Activated T-cell treated with anti-CD3 and anti-CD28 coated beads for 48 hours (primary cell): ENCODE results near the gene TRPM5.

Experiments used
- DNase-seq: peaks from one replicate; pipeline ENCODE4 v3.0.0-alpha.2; 2020; ENCODE audit warnings: low read depth

The TRPM5 gene

DNA sequence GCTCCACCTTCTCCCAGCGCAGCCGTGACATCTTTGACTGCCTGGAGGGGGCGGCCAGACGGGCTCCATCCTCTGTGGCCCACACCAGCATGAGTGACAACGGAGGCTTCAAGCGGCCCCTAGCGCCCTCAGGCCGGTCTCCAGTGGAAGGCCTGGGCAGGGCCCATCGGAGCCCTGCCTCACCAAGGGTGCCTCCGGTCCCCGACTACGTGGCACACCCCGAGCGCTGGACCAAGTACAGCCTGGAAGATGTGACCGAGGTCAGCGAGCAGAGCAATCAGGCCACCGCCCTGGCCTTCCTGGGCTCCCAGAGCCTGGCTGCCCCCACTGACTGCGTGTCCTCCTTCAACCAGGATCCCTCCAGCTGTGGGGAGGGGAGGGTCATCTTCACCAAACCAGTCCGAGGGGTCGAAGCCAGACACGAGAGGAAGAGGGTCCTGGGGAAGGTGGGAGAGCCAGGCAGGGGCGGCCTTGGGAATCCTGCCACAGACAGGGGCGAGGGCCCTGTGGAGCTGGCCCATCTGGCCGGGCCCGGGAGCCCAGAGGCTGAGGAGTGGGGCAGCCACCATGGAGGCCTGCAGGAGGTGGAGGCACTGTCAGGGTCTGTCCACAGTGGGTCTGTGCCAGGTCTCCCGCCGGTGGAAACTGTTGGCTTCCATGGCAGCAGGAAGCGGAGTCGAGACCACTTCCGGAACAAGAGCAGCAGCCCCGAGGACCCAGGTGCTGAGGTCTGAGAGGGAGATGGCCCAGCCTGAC, 41.2 kb downstream of the TRPM5 start:
- DNase-seq, result no peak

DNA sequence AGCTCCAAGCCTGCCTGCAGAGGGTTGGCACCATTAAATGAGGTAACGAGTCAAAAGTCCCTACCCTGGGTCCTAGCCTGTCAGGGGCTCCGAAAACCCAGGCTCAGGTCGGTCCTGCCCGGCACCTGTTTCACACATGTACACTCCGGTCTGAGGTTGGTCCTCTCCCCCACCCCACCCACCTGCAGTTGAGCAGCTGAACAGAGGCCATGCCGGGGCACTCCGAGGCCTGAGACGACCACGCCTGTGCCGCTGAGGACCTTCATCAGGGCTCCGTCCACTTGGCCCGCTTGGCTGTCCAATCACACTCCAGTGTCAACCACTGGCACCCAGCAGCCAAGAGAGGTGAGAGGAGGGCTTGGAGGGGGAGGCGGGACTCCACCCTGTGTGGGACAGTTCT, 42.2 kb downstream of the TRPM5 start:
- no peak for DNase-seq

DNA sequence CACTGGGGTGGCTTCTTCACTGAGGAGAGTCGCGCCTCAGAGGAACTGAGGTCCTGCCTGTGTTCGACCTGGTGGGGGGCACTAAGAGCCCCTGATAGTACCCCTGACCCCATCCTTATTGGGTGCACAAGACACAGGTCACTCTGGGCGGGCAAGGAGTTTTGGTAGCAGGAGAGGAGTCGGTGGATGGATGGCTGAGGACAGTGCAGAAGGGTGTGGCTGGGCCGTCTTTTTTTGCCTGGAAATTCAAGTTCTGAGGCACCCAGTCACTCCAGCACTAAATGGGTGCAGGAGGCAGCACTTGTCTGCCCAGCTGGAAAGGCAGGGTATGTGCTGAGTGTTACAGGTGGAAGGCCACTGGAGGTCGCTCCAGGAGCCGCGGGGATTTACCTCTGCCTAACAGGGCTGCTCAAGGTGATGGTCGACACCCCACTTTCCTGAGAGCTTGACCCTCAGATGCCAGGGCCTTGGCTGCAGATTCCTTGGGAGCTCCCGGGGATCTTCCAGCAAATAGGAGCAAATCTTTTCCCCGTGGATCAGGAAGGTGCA, 42.8 kb downstream of the TRPM5 start:
- no peak for DNase-seq

DNA sequence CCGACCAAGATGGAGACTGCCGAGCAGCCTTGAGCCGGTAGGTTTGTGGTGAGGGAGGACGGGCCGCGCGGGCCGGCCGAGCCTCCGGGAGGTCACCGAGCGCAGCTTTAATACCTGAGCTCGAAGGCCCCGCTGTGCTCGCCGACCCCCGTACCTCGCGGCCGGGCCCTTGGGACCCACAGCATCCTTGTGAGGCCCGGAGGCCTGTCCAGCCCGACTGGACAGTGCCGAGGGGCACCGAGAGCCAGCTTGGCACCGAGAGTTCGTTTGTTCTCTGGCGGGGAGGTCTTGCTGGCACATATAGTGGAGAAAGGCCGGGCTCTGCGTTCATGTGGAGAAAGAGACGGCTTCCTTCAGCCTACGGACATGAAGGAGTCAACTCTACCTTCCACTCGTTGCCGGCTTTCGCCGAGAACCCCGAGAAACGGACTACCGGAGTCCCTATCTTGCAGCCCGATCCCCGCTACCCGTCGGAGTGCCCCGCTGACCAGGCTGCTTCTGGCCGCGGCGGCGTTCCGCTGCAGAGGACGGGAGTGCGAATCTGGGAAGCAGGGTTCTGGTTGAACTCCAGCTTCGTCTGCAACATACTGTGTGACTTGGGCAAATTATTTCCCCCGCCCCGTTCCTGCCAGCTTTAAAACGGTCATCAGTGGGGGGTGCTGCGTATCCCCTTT, 43.4 kb downstream of the TRPM5 start:
- DNase-seq, result no peak

DNA sequence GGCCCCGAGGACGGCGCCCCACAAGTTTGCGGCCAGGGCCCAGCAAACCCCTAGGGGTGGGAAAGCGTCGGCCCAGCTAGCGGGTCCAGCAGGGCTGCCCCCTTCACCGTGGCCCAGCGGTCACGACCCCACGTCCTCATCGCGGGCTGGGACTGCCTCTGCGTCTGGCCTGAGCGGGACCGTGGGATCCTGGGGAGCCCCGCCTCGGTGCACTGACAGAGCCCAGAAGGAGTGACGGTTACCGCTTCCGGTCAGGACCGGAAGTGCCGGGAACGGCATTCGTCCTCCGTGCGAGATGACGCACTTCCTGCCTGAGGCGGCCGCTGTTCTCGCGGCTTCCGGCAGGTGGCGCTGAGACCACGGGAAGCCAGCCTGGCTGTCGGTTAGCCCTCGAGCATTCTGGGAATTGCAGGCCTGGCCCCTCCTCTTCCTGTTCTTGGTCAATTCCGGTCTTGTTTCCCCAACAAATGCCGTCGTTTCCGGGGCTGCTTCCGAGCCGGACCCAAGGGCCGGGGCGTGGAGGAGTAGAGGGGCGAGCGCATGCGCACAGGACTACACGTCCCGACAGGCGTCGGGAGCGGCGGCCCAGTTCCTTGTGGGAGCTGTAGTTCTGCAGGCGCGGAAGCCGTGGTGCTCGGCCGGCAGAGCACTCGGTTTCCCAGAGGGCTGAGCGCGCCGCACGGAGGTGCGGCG, 44.1 kb downstream of the TRPM5 start, which contains the start of gene TSSC4:
TSS of gene TSSC4 (plus strand) at position 682 of the 693 bp plus-strand sequence. CDS start 1,884 bp downstream, outside the sequence.
- peak; percentile 97 for DNase-seq

DNA sequence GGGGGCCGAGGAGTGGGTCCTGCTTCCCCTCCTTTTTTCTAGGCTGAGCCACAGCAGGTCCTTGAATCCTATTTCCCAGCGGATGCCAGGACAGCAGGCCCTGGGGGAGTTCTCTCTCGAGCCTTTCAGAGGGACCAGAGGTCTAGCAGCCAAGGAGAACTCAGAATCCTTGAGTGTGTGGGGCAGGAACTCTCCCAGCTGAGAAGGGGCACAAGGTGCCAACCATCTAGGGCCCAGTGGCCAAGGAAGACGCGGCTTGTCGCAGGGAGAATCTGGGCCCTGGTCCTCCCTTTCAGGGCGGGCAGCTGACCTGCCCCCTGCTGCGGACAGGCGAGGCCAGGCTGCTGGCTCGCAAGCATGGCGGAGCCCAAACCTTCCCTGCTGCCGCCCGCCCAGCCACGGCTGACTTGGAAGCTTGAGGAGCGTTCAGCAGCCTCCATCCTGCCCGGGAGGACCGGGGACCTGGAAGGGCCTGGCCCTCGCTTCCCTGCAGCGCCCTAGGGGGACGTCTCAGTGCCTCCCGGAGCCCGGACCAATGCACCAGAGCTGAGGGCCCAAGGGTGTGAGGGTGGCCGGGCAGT, 44.7 kb downstream of the TRPM5 start:
- no peak for DNase-seq

DNA sequence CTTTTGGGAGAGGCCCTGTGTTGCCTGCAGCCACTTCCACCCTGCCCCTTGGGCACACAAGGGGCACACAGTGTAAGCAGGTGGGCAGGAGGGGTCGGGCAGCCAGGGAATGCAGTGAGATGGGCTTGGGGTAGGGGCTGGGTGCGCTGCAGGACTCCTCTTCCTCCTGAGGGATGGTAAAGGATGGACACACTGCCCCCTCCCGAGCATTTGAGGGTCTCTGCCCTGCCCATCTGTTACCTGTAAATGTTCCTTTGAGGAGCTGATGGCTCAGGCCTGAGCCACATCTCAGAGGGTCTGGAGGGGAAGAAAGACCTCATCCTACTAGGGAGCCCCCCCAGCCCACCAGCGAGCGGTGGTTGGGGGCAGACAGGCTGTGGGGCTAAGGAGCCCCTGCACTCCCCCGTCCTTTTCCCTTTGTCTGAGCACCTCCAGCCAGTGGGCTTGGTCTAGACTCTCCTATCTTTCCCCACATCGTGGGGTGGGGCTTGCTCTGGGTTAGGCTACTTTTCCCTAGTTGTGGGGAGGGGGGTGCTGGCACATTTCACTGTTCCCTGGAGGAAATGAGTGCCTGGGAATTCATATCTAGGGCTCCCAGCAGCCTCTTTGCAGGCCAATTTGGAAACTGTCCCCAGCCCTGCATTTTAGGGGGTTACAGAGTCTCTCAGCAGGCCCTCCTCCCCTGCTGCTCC, 45.5 kb downstream of the TRPM5 start:
- no peak for DNase-seq

DNA sequence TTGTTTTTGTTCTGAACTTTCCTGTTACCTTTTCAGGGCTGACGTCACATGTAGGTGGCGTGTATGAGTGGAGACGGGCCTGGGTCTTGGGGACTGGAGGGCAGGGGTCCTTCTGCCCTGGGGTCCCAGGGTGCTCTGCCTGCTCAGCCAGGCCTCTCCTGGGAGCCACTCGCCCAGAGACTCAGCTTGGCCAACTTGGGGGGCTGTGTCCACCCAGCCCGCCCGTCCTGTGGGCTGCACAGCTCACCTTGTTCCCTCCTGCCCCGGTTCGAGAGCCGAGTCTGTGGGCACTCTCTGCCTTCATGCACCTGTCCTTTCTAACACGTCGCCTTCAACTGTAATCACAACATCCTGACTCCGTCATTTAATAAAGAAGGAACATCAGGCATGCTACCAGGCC, 47.3 kb downstream of the TRPM5 start:
- DNase-seq, result no peak

DNA sequence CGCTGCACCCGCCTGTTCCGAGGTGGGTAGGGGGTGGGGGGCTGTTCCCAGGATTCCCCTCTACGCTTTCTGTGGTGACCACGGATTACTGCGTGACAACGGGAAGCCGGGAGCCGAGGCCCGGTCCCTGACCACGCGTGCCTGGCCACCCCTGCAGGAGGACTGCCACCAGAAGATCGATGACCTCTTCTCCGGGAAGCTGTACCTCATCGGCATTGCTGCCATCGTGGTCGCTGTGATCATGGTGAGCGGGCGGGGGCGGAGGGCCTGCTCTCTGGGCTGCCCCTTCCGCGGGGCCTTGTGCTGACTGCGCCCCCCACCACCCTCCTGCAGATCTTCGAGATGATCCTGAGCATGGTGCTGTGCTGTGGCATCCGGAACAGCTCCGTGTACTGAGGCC, 47.8 kb downstream of the TRPM5 start:
- no peak for DNase-seq

DNA sequence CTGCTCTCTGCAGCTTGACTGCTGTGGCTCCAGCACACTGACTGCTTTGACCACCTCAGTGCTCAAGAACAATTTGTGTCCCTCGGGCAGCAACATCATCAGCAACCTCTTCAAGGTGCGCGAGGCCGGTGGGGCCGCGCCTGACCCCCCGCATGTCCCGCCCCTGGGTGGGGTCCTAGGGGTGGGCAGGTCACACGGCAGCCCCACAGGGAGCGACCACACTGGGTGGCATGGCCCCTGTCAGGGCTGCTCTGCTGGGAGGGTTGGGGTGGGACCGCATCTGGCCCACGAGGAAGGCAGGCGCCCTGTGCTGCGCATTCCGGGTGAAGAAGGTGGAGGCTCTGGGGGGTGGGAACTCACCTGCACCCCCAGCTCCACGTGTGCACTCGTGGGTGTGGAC, 48.5 kb downstream of the TRPM5 start:
- no peak for DNase-seq

DNA sequence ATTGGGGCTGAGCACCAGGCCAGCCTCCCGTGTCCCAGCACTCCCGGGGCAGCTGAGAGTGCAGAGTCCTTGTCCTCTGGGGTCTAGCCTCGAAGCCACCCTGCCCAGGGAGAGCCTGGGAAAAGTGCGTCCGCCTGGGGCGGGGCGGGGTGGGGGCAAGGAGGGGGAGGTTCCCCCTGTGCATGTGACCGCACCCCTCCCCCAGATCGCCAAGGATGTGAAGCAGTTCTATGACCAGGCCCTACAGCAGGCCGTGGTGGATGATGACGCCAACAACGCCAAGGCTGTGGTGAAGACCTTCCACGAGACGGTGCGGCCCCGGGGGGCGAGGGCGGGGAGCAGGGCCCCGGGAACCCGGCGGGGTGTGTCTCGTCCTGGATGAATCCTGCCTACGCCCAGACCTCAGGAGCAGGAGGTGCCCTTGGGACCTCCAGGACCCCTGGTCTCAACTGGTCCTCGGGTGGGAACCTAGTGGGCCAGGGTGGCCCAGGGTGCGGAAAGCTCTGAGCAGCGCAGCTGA, 49.0 kb downstream of the TRPM5 start:
- DNase-seq, result no peak

DNA sequence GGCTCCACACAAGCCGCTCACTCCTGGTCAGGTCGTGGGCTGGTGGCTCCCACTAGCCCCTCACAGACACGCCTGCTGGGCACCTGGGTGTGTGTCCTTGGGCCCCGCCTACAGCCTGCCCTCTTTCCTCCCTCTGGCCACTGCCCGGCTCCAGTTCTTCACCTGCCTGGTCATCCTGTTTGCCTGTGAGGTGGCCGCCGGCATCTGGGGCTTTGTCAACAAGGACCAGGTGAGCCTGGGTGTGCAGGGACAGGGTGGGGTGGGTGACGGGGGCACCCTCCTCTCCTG, 49.6 kb downstream of the TRPM5 start:
- no peak for DNase-seq
